DND-41 (cell line): ENCODE measurements around the gene TPD52L1.

Experiments used
- ATAC-seq: fragments of 200-7000 bp; cut with Tn5 transposase; 3 replicates; pipeline ENCODE4 v1.9.1; 2021; ENCODE audit warnings: low read depth; ENCODE audit not compliant: insufficient read depth
- DNase-seq: peaks from one replicate; pipeline ENCODE4 v3.0.0-alpha.2; 2020
- H2AFZ ChIP-seq: 2 replicates; pipeline ENCODE4 v1.6.0; 2012; ENCODE audit warnings: low read depth, low read length
- H3K27ac ChIP-seq: 2 replicates; pipeline ENCODE4 v1.5.1; 2012; ENCODE audit warnings: low read length, inconsistent platforms
- H3K27me3 ChIP-seq: fragments of 200-600 bp; sonication (generic); 2 replicates; pipeline ENCODE4 v1.6.0; 2012; ENCODE audit warnings: low read length, mild to moderate bottlenecking, inconsistent platforms; ENCODE audit not compliant: insufficient read depth, poor library complexity
- H3K36me3 ChIP-seq: 2 replicates; pipeline ENCODE4 v1.5.1; 2012; ENCODE audit warnings: low read length, inconsistent platforms; ENCODE audit not compliant: insufficient read depth
- H3K4me1 ChIP-seq: 2 replicates; pipeline ENCODE4 v1.5.1; 2012; ENCODE audit warnings: mild to moderate bottlenecking, low read length; ENCODE audit not compliant: insufficient read depth
- H3K4me2 ChIP-seq: 2 replicates; pipeline ENCODE4 v1.6.0; 2012; ENCODE audit warnings: mild to moderate bottlenecking, moderate library complexity, low read length, inconsistent platforms; ENCODE audit not compliant: insufficient read depth
- H3K4me3 ChIP-seq, 2 experiments: fragments of 200-600 bp in 1 of 2; shearing (Covaris generic) in 1 of 2; 2 replicates each; pipeline ENCODE4 v1.5.1; 2012 to 2016; ENCODE audit warnings: inconsistent platforms in 2 of 2, low read length in 2 of 2, mild to moderate bottlenecking in 2 of 2, low read depth in 1 of 2, moderate library complexity in 1 of 2
- H3K79me2 ChIP-seq: 2 replicates; pipeline ENCODE4 v1.6.0; 2012; ENCODE audit warnings: low read length, inconsistent platforms; ENCODE audit not compliant: insufficient read depth
- H3K9ac ChIP-seq: 2 replicates; pipeline ENCODE4 v1.6.0; 2012; ENCODE audit warnings: low read depth, mild to moderate bottlenecking, inconsistent platforms, low read length, moderate library complexity
- H3K9me3 ChIP-seq: 2 replicates; pipeline ENCODE4 v1.5.1; 2012; ENCODE audit warnings: low read length, moderate library complexity, mild to moderate bottlenecking, inconsistent platforms; ENCODE audit not compliant: insufficient read depth, severe bottlenecking
- H4K20me1 ChIP-seq: 2 replicates; pipeline ENCODE4 v1.6.0; 2012; ENCODE audit warnings: low read length; ENCODE audit not compliant: insufficient read depth
- CTCF ChIP-seq: IDR thresholded peaks from 2 replicates; pipeline ENCODE4 v1.5.1; 2012; ENCODE audit warnings: borderline replicate concordance, low read length, moderate library complexity, mild to moderate bottlenecking; ENCODE audit not compliant: poor library complexity, severe bottlenecking; ENCODE audit errors: extremely low read depth
- EZH2 ChIP-seq: IDR thresholded peaks from 3 replicates; pipeline ENCODE4 v1.6.1; 2012; ENCODE audit warnings: borderline replicate concordance, low read depth, mild to moderate bottlenecking, moderate library complexity, low read length, inconsistent platforms; ENCODE audit not compliant: severe bottlenecking

The TPD52L1 gene

GRCh38 chr6:125285936-125286335 lies 132.4 kb downstream of the TPD52L1 start:
- H3K4me1 ChIP-seq = no peaks in the 10 kb centered on the region
- TF ChIP-seq CTCF (no peak), EZH2 (no peak)
- no peak for DNase-seq
- H2AFZ ChIP-seq = no peak overlapping the region
- H3K79me2 ChIP-seq = peaks cover 8% of the 10 kb centered on the region; the same call in 1 of the 2 replicates
- no peak overlapping the region for H3K27ac ChIP-seq
- no peaks in the 10 kb centered on the region for H3K27me3 ChIP-seq
- no peaks in the 10 kb centered on the region for H4K20me1 ChIP-seq
- H3K9ac ChIP-seq = no peak overlapping the region
- no peak for ATAC-seq
- peaks cover 60% of the 10 kb centered on the region for H3K36me3 ChIP-seq
- no peak overlapping the region for H3K4me3 ChIP-seq
- H3K9me3 ChIP-seq = peaks cover 3% of the 10 kb centered on the region
- no peak overlapping the region for H3K4me2 ChIP-seq

- DNase-seq = no peak
- peaks cover 3% of the 10 kb centered on the region for H3K9me3 ChIP-seq
- H4K20me1 ChIP-seq = no peaks in the 10 kb centered on the region
- no peak overlapping the region for H3K4me3 ChIP-seq
- TF ChIP-seq CTCF = no peak
- TF ChIP-seq EZH2 = no peak
- no peaks in the 10 kb centered on the region for H3K4me1 ChIP-seq
- no peak overlapping the region for H3K27ac ChIP-seq
- ATAC-seq = no peak
- no peaks in the 10 kb centered on the region for H3K27me3 ChIP-seq
- peaks cover 4% of the 10 kb centered on the region; the same call in 1 of the 2 replicates for H3K79me2 ChIP-seq
- H3K36me3 ChIP-seq = peaks cover 65% of the 10 kb centered on the region
- no peak overlapping the region for H3K4me2 ChIP-seq
- H3K9ac ChIP-seq = no peak overlapping the region
- H2AFZ ChIP-seq = no peak overlapping the region
Measured at GRCh38 chr6:125287718-125288117, 134.1 kb downstream of the TPD52L1 start.

GRCh38 chr6:125293587-125293986 lies 140.0 kb downstream of the TPD52L1 start:
- H3K27ac ChIP-seq = no peak overlapping the region
- H3K36me3 ChIP-seq = peaks cover 78% of the 10 kb centered on the region
- no peak overlapping the region for H3K4me3 ChIP-seq
- TF ChIP-seq CTCF = no peak
- no peak for TF ChIP-seq EZH2
- no peak overlapping the region for H2AFZ ChIP-seq
- H3K9ac ChIP-seq = no peak overlapping the region
- peaks cover 4% of the 10 kb centered on the region; the same call in 1 of the 2 replicates for H4K20me1 ChIP-seq
- no peaks in the 10 kb centered on the region for H3K27me3 ChIP-seq
- no peak overlapping the region for H3K4me2 ChIP-seq
- H3K4me1 ChIP-seq = no peaks in the 10 kb centered on the region
- ATAC-seq (no peak), DNase-seq (no peak)
- peaks cover 3% of the 10 kb centered on the region for H3K9me3 ChIP-seq
- H3K79me2 ChIP-seq = peaks cover 7% of the 10 kb centered on the region; the same call in 1 of the 2 replicates

GRCh38 chr6:125294036-125294435 lies 140.5 kb downstream of the TPD52L1 start:
- no peak overlapping the region for H2AFZ ChIP-seq
- DNase-seq (no peak), ATAC-seq (no peak)
- H3K36me3 ChIP-seq = peaks cover 80% of the 10 kb centered on the region
- no peak overlapping the region for H3K27ac ChIP-seq
- H3K4me1 ChIP-seq = no peaks in the 10 kb centered on the region
- H3K9me3 ChIP-seq = peaks cover 3% of the 10 kb centered on the region
- no peaks in the 10 kb centered on the region for H3K27me3 ChIP-seq
- H4K20me1 ChIP-seq = peaks cover 4% of the 10 kb centered on the region; the same call in 1 of the 2 replicates
- H3K4me3 ChIP-seq = no peak overlapping the region
- TF ChIP-seq CTCF (no peak), EZH2 (no peak)
- H3K79me2 ChIP-seq = peaks cover 7% of the 10 kb centered on the region; the same call in 1 of the 2 replicates
- no peak overlapping the region for H3K9ac ChIP-seq
- H3K4me2 ChIP-seq = no peak overlapping the region
